ENCODE results near the gene LEF1.

LEF1 gene

DNA sequence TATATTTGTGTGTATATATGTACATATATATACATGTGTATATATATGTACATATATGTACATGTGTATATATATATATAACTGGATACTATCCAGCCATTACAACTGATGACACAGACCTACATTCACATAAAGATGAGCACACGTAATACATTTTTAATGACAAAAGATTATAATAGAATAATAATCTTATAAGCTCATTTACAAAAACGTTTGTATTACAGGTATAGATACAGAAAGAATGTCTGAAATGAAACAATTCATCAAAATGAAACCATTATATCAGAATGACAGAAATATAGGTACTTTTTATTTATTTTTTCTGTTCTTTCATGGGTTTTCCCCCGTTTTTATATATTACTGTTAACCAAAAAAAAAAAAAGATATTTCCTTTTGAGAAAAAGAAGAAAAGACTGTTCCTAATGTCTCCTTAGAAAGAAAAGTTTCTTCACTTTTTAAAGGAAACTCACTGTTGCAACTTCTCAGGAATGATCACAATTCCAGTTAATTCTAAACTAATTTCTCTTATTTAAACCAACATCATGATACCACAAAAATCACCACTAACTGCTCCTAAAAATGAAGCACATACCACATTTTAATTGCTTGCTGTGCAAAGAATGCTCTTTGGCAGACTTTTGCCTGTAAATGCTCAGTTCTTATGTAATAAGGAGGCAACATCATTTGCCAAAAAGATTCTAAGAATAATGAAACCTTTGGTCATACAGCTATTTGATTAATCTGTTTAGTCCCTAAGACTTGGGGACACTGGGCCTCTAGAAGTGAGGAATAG, 18.9 kb downstream of the LEF1 start:
- Histone ChIP-seq H3K79me2 (ENCODE audit: control insufficient read depth, insufficient read depth, low read length, unreplicated experiment) (no peaks in the 10 kb centered on the region), H3K36me3 (ENCODE audit: insufficient read depth, low read length) (no peaks in the 10 kb centered on the region), H3K27ac (ENCODE audit: low read depth, low read length) (no peak overlapping the region), H3K4me3 (ENCODE audit: low read depth, low read length) (no peak overlapping the region), H3K27me3 (ENCODE audit: insufficient read depth, low read length) (peaks cover 29% of the 10 kb centered on the region), H2AFZ (ENCODE audit: low read length, unreplicated experiment) (no peak overlapping the region), H3K4me1 (ENCODE audit: control insufficient read depth, insufficient read depth, low read length, unreplicated experiment) (no peaks in the 10 kb centered on the region)

DNA sequence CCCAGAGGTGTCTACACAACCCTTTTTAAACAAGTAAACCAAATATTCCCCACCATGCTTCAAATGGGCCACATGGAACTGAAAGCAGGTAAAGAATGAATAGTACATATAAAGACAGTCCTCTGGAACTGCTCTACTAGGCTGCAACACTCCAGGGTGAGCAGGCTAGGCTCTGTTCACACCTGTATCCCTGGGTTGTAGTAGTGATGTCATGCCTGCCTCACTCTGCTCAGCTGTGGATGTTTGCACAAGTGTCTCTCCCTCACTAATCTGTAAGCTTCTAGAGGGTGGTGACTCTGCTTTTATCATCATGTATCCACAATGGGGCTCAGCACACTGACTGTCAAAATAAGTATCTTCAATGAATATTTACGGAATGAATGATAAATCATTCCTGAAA, 20.4 kb downstream of the LEF1 start:
- no peaks in the 10 kb centered on the region for H3K4me1 ChIP-seq (ENCODE audit: control insufficient read depth, insufficient read depth, low read length, unreplicated experiment)
- no peaks in the 10 kb centered on the region for H3K79me2 ChIP-seq (ENCODE audit: control insufficient read depth, insufficient read depth, low read length, unreplicated experiment)
- H3K4me3 ChIP-seq (ENCODE audit: low read depth, low read length), result no peak overlapping the region
- H2AFZ ChIP-seq (ENCODE audit: low read length, unreplicated experiment), result no peak overlapping the region
- no peaks in the 10 kb centered on the region for H3K36me3 ChIP-seq (ENCODE audit: insufficient read depth, low read length)
- H3K27me3 ChIP-seq (ENCODE audit: insufficient read depth, low read length), result peaks cover 35% of the 10 kb centered on the region
- H3K27ac ChIP-seq (ENCODE audit: low read depth, low read length), result no peak overlapping the region

DNA sequence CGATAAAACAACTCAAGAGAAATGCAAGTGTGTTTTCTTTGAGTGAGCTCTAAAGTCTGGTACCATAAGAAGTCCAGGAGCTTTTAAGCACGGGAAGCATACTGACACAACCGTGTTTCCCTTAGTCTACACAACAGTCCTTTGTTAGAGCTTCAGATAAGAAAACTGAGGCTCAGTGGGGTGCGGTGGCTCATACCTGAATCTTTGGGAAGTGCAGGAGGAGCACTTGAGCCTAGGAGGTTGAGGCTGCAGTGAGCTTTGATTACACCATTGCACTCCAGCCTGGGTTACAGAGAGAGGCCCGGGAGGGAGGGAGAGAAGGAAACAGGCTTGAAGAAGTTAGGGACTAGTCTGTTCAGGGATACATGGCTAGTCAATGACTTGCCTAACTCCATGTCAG, 21.9 kb downstream of the LEF1 start:
- Histone ChIP-seq H2AFZ (ENCODE audit: low read length, unreplicated experiment) (no peak overlapping the region), H3K4me3 (ENCODE audit: low read depth, low read length) (no peak overlapping the region), H3K27me3 (ENCODE audit: insufficient read depth, low read length) (peaks cover 35% of the 10 kb centered on the region), H3K79me2 (ENCODE audit: control insufficient read depth, insufficient read depth, low read length, unreplicated experiment) (no peaks in the 10 kb centered on the region), H3K4me1 (ENCODE audit: control insufficient read depth, insufficient read depth, low read length, unreplicated experiment) (no peaks in the 10 kb centered on the region), H3K36me3 (ENCODE audit: insufficient read depth, low read length) (no peaks in the 10 kb centered on the region), H3K27ac (ENCODE audit: low read depth, low read length) (no peak overlapping the region)

DNA sequence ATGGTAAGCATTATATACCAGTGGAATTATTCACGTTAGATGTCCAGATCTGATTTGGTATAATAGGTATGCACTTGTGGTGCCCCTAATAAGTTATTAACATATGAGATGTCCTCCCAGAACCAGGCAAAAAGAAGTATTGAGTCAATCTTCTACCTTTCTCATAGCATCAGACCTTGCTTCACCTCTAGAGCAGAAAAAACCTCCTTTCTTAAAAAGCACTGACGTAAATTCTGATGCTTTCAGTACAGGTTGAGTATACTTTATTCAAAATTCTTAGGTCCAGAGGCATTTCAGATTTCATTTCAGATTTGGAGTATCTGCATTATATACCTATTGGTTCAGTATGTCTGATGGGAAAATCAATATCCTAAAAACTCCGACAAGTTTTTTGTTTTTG, 22.4 kb downstream of the LEF1 start:
- H3K4me1 ChIP-seq (ENCODE audit: control insufficient read depth, insufficient read depth, low read length, unreplicated experiment), result no peaks in the 10 kb centered on the region

DNA sequence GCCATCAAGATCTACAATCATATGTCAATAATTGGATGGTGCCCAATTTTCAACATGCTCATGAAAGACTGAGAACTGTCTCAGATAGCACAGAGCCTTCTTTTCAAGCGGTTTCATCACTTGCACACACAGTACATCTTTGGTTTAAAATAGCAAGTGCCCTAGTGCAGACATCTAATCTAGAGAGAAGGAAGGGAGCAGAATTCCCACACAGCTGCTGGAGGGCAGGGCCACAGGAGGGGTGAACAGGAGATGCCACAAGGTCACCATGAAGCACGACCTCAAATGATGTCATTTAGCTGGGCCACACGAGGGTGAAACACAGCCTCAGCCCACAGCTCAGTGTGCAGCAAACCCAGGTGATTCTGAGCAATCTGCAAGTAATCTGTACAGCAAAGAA, 24.3 kb downstream of the LEF1 start:
- Histone ChIP-seq H3K4me1 (ENCODE audit: control insufficient read depth, insufficient read depth, low read length, unreplicated experiment) (no peaks in the 10 kb centered on the region), H3K27me3 (ENCODE audit: insufficient read depth, low read length) (peaks cover 40% of the 10 kb centered on the region), H2AFZ (ENCODE audit: low read length, unreplicated experiment) (no peak overlapping the region), H3K36me3 (ENCODE audit: insufficient read depth, low read length) (no peaks in the 10 kb centered on the region), H3K4me3 (ENCODE audit: low read depth, low read length) (no peak overlapping the region), H3K27ac (ENCODE audit: low read depth, low read length) (no peak overlapping the region), H3K79me2 (ENCODE audit: control insufficient read depth, insufficient read depth, low read length, unreplicated experiment) (no peaks in the 10 kb centered on the region)

More for the DNA sequence above, 22.4 kb downstream of the LEF1 start:
- no peaks in the 10 kb centered on the region for H3K36me3 ChIP-seq (ENCODE audit: insufficient read depth, low read length)
- H3K27me3 ChIP-seq (ENCODE audit: insufficient read depth, low read length), result peaks cover 38% of the 10 kb centered on the region
- no peak overlapping the region for H2AFZ ChIP-seq (ENCODE audit: low read length, unreplicated experiment)
- no peak overlapping the region for H3K27ac ChIP-seq (ENCODE audit: low read depth, low read length)
- H3K4me3 ChIP-seq (ENCODE audit: low read depth, low read length), result no peak overlapping the region
- no peaks in the 10 kb centered on the region for H3K79me2 ChIP-seq (ENCODE audit: control insufficient read depth, insufficient read depth, low read length, unreplicated experiment)

DNA sequence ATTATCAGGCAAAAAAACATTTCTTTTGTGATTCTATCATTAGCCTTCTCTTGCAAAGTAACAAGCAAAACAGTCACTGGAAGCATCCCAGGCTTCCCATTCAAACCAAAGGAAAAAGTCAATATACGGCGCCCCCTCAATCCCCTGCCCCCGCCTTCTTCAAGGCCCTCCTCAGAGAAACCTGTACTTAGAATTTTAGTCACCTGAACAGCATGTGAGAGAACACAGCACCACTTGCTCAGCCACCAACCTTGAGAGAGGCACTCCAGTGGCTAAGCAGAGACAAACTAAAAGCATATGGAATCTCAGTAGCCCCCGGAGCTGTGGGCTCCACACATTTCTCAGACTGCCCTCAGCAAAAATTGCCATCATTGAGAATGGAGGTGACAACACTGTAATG, 25.2 kb downstream of the LEF1 start:
- Histone ChIP-seq H3K27ac (ENCODE audit: low read depth, low read length) (no peak overlapping the region), H3K79me2 (ENCODE audit: control insufficient read depth, insufficient read depth, low read length, unreplicated experiment) (no peaks in the 10 kb centered on the region), H3K4me3 (ENCODE audit: low read depth, low read length) (no peak overlapping the region), H3K36me3 (ENCODE audit: insufficient read depth, low read length) (no peaks in the 10 kb centered on the region), H2AFZ (ENCODE audit: low read length, unreplicated experiment) (no peak overlapping the region), H3K4me1 (ENCODE audit: control insufficient read depth, insufficient read depth, low read length, unreplicated experiment) (no peaks in the 10 kb centered on the region), H3K27me3 (ENCODE audit: insufficient read depth, low read length) (peaks cover 40% of the 10 kb centered on the region)

DNA sequence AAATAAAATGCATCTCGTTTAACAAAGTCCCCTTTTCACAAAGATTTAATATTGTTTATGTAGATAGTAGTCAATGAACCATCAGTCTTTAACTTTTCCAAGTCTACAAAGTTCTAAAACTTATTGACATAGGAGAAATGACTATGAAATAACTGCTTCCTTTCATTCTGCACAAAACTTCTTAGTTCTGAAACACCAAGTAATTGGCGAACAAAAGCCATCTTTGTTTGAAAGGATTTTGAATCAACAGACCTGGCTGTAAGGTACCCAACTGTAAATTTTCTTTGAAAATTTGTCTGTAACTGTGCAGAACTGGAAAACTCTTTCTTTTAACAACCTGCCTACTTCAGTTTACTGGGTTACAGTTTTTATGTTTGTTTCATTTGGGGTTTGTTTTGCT, 25.9 kb downstream of the LEF1 start:
- no peaks in the 10 kb centered on the region for H3K79me2 ChIP-seq (ENCODE audit: control insufficient read depth, insufficient read depth, low read length, unreplicated experiment)
- H3K4me1 ChIP-seq (ENCODE audit: control insufficient read depth, insufficient read depth, low read length, unreplicated experiment), result no peaks in the 10 kb centered on the region
- H3K36me3 ChIP-seq (ENCODE audit: insufficient read depth, low read length), result no peaks in the 10 kb centered on the region
- H3K4me3 ChIP-seq (ENCODE audit: low read depth, low read length), result no peak overlapping the region
- no peak overlapping the region for H3K27ac ChIP-seq (ENCODE audit: low read depth, low read length)
- H3K27me3 ChIP-seq (ENCODE audit: insufficient read depth, low read length), result peaks cover 40% of the 10 kb centered on the region
- H2AFZ ChIP-seq (ENCODE audit: low read length, unreplicated experiment), result no peak overlapping the region

DNA sequence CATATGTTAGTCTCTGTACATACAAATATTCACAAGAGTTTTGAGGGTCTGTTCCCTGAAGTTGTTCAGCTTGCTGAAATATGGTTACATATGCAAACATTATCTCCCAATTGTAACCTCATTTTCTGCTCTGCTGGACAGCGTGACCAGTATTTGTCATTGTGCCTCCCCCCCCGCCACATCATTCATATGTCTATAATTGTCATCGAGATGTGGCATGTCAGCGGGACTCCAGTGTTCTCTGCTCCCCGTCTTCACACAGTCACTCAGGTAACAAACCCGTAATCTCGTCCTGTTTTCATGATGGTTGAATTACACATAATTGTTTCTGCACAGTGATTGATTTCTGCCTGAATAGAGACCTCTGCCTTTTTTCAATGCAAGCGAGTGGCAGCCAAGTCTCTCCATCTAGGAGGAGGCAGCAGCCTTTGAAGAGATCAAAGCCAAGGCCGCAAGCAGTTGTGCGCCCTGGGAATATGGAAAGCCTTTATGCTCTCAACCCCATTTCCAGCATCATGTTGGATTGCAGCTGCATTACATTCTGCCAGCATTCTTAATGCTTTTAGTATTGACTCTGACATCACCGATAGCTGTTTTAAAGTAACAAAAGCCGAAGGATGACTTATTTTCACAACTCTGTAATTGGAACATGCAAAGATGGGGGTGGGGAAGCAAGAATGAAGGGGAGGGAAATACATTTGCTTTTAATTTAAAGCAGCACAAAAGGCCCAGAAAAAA, 27.4 kb downstream of the LEF1 start:
- Histone ChIP-seq H3K79me2 (ENCODE audit: control insufficient read depth, insufficient read depth, low read length, unreplicated experiment) (no peaks in the 10 kb centered on the region), H3K27me3 (ENCODE audit: insufficient read depth, low read length) (peaks cover 39% of the 10 kb centered on the region), H3K27ac (ENCODE audit: low read depth, low read length) (no peak overlapping the region), H3K4me1 (ENCODE audit: control insufficient read depth, insufficient read depth, low read length, unreplicated experiment) (no peaks in the 10 kb centered on the region), H3K36me3 (ENCODE audit: insufficient read depth, low read length) (no peaks in the 10 kb centered on the region), H2AFZ (ENCODE audit: low read length, unreplicated experiment) (no peak overlapping the region), H3K4me3 (ENCODE audit: low read depth, low read length) (no peak overlapping the region)

DNA sequence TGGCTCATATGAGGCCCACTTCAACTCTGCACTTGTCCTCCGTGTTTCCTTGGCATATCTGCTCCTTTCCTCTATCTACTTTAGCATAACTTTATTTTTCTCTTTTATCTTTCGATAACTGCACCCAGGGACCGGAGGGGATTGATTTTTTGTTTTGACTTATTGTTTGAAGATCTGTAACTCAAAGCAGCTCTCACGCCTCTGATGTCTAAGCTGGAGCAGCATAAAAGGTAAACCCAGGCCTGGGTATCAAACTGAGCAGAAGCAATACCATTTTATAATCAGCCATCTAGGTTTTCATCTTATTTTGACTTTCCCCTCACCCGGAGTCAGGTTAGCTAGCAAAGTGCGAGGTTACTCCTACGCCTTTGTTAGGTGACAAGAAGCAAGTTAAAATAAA, 28.4 kb downstream of the LEF1 start:
- peaks cover 44% of the 10 kb centered on the region for H3K27me3 ChIP-seq (ENCODE audit: insufficient read depth, low read length)

DNA sequence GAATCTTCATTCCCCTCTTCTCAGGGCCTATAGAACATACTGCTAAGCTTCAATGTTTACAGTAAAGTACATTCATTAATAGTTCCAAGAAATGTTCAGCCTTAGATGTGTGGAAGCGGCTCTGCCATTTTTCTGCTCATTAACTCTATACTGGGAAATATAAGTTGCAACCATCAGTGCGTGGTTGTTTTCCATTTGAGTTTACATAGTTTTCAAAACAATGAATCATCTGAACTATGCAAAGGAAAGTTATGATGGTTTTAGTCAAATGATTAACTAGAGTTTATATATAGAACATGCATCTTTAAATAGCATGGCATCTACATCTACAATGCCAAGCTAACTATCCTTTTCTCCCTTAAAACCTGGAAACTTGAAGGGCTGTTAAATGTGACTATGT, 29.6 kb downstream of the LEF1 start:
- Histone ChIP-seq H2AFZ (ENCODE audit: low read length, unreplicated experiment) (no peak overlapping the region), H3K27me3 (ENCODE audit: insufficient read depth, low read length) (peaks cover 44% of the 10 kb centered on the region), H3K36me3 (ENCODE audit: insufficient read depth, low read length) (no peaks in the 10 kb centered on the region), H3K79me2 (ENCODE audit: control insufficient read depth, insufficient read depth, low read length, unreplicated experiment) (no peaks in the 10 kb centered on the region), H3K27ac (ENCODE audit: low read depth, low read length) (no peak overlapping the region), H3K4me1 (ENCODE audit: control insufficient read depth, insufficient read depth, low read length, unreplicated experiment) (no peaks in the 10 kb centered on the region), H3K4me3 (ENCODE audit: low read depth, low read length) (no peak overlapping the region)

More for the DNA sequence above, 28.4 kb downstream of the LEF1 start:
- Histone ChIP-seq H2AFZ (ENCODE audit: low read length, unreplicated experiment) (no peak overlapping the region), H3K36me3 (ENCODE audit: insufficient read depth, low read length) (no peaks in the 10 kb centered on the region), H3K4me3 (ENCODE audit: low read depth, low read length) (no peak overlapping the region), H3K4me1 (ENCODE audit: control insufficient read depth, insufficient read depth, low read length, unreplicated experiment) (no peaks in the 10 kb centered on the region), H3K79me2 (ENCODE audit: control insufficient read depth, insufficient read depth, low read length, unreplicated experiment) (no peaks in the 10 kb centered on the region), H3K27ac (ENCODE audit: low read depth, low read length) (no peak overlapping the region)

Measured in ACC112 (cell line).